ENCODE measurements around the gene ANP32E.

Gene ANP32E

DNA sequence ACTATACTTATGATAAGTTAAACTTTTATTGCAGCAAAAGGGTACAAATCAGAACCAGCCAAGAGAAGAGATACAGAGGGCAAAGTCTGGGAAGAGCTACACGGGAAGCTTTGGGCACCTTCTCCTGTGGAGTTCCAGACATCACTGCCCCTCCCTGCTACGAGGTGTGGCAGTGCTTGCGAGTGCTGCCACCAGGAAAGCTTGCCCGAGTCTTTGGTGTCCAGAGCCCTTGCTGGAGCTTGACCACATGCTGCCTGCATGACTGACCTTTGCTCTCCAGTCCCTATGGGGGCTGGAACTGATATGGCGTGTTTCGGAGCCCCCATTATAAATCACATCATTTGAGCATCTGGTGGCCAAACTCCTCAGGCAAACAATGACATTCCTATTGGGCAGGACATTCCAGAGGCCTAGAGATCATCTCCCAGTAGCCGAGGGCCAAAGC is 62.7 kb downstream of the ANP32E start:
- TF ChIP-seq, protein P1, sequence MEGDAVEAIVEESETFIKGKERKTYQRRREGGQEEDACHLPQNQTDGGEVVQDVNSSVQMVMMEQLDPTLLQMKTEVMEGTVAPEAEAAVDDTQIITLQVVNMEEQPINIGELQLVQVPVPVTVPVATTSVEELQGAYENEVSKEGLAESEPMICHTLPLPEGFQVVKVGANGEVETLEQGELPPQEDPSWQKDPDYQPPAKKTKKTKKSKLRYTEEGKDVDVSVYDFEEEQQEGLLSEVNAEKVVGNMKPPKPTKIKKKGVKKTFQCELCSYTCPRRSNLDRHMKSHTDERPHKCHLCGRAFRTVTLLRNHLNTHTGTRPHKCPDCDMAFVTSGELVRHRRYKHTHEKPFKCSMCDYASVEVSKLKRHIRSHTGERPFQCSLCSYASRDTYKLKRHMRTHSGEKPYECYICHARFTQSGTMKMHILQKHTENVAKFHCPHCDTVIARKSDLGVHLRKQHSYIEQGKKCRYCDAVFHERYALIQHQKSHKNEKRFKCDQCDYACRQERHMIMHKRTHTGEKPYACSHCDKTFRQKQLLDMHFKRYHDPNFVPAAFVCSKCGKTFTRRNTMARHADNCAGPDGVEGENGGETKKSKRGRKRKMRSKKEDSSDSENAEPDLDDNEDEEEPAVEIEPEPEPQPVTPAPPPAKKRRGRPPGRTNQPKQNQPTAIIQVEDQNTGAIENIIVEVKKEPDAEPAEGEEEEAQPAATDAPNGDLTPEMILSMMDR (IDR thresholded peaks at IDR 0.05; ENCODE audit: low read depth, low read length): no peak
- no peak for DNase-seq (ENCODE audit: extremely low read depth, low read depth)

DNA sequence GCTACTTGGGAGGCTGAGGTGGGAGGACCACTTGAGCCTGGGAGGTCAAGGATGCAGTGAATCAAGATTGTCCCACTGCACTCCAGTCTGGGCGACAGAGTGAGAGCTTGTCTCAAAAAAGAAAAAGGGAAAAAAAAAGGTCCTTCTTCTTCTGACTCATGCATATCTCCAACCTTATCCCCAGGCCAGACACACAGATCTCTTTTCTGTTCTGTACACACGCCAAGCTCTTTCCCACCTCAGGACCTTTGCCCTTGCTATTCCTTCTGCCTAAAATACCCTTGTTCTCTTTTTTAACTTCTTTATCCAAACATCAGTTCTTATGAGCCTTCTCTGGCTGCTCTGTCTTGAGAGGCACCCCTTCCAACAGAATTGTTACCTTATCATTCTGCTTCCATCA is 64.1 kb downstream of the ANP32E start:
- DNase-seq (ENCODE audit: extremely low read depth, low read depth): no peak
- TF ChIP-seq, protein P1 (IDR thresholded peaks at IDR 0.05; ENCODE audit: low read depth, low read length): no peak

DNA sequence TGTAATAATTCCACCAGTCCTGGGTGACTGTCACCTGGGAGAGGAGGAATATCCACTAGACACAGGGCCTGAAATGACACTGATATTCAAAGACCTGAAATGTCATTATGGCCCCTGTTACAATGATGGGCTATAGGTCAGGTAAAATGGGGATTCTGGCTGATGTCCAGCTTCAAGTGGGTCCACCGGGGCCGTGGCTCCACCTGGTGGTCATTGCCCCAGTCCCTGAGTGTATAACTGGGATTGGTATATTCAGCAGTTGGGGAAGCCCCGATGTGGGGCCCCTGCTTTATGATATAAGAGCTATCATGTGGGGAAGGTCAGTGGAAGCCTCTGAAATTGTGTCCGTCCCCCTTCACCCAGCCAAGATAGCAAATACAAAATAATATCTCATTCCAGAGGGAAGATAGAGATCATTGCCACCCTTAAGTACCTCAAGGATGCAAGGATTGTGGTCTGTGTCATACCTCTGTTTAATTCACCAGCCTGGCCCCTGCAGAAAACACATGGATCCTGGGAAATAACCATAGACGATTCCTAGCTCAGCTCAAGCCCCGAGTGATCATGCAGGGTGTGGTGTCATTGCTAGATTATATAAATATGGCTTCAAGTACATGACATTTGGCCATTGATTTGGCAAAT is 66.8 kb downstream of the ANP32E start:
- DNase-seq (ENCODE audit: extremely low read depth, low read depth): no peak
- TF ChIP-seq, protein P1 (IDR thresholded peaks at IDR 0.05; ENCODE audit: low read depth, low read length): peak; percentile 85
